ENCODE results near the gene FZD8.
"Not testable (repeated sequence)": the region's sequence is repeated elsewhere in the genome, so short reads cannot be mapped to it uniquely, and the experiment has no call there.

DNA sequence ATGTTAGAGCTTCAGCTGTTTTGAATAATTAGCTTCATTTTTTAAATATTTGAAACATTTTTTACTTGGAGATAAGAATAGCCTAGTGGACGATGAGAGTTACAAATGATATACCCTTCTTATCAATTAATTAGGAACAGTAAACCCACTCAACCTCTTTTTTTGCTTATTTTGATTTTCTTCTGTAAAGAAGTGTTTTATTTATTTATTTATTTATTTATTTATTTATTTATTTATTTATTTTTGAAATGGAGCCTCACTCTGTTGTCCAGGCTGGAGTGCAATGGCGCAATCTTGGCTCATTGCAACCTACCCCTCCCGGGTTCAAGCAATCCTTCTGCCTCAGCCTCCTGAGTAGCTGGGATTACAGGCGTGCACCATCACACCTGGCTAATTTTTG lies 43.8 kb upstream of the FZD8 start:
- not testable (repeated sequence) for TF ChIP-seq POLR2AphosphoS5, POLR2A, EP300 (IDR thresholded peaks at IDR 0.05)
- TF ChIP-seq, protein P1, sequence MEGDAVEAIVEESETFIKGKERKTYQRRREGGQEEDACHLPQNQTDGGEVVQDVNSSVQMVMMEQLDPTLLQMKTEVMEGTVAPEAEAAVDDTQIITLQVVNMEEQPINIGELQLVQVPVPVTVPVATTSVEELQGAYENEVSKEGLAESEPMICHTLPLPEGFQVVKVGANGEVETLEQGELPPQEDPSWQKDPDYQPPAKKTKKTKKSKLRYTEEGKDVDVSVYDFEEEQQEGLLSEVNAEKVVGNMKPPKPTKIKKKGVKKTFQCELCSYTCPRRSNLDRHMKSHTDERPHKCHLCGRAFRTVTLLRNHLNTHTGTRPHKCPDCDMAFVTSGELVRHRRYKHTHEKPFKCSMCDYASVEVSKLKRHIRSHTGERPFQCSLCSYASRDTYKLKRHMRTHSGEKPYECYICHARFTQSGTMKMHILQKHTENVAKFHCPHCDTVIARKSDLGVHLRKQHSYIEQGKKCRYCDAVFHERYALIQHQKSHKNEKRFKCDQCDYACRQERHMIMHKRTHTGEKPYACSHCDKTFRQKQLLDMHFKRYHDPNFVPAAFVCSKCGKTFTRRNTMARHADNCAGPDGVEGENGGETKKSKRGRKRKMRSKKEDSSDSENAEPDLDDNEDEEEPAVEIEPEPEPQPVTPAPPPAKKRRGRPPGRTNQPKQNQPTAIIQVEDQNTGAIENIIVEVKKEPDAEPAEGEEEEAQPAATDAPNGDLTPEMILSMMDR (IDR thresholded peaks at IDR 0.05): not testable (repeated sequence)
